ENCODE results near the gene CCDC32.

GRCh38 chr15:40528801-40529200 is 36.0 kb downstream of the CCDC32 start:
- TF ChIP-seq MAFK (conservative IDR thresholded peaks at IDR 0.05 in 1 of 2, IDR thresholded peaks at IDR 0.05 in 1 of 2; ENCODE audit: low read length in 2 of 2) = no peak
- TF ChIP-seq FOXP1 (IDR thresholded peaks at IDR 0.05) = no peak
- TF ChIP-seq FOXP1 (CRISPR knock-in tag; IDR thresholded peaks at IDR 0.05) = no peak
- TF ChIP-seq JUNB (CRISPR knock-in tag; IDR thresholded peaks at IDR 0.05; ENCODE audit: borderline replicate concordance) = no peak
- no peak for TF ChIP-seq ZNF484 (CRISPR knock-in tag; IDR thresholded peaks at IDR 0.05; ENCODE audit: borderline replicate concordance, low read depth)
- no peak for TF ChIP-seq ZNF788 (CRISPR knock-in tag; IDR thresholded peaks at IDR 0.05; ENCODE audit: borderline replicate concordance)
- TF ChIP-seq NFE2 (CRISPR knock-in tag; IDR thresholded peaks at IDR 0.05) = no peak
- TF ChIP-seq CEBPB (IDR thresholded peaks at IDR 0.05; ENCODE audit: borderline replicate concordance, low read depth, low read length) = no peak
- TF ChIP-seq ZBTB21 (CRISPR knock-in tag; IDR thresholded peaks at IDR 0.05) = no peak
- TF ChIP-seq RFX5 (IDR thresholded peaks at IDR 0.05; ENCODE audit: low read depth, low read length) = no peak
- no peak for TF ChIP-seq SNAPC5 (CRISPR knock-in tag; IDR thresholded peaks at IDR 0.05; ENCODE audit: borderline replicate concordance)
- no peak for TF ChIP-seq MAZ (IDR thresholded peaks at IDR 0.05; ENCODE audit: borderline replicate concordance, low read depth, low read length)
- no peak for TF ChIP-seq MAZ (CRISPR knock-in tag; IDR thresholded peaks at IDR 0.05; ENCODE audit: low read depth)
- no peak for TF ChIP-seq ATF3 (CRISPR knock-in tag; IDR thresholded peaks at IDR 0.05)
